ENCODE data around the gene CGRRF1.

CGRRF1 gene

DNA sequence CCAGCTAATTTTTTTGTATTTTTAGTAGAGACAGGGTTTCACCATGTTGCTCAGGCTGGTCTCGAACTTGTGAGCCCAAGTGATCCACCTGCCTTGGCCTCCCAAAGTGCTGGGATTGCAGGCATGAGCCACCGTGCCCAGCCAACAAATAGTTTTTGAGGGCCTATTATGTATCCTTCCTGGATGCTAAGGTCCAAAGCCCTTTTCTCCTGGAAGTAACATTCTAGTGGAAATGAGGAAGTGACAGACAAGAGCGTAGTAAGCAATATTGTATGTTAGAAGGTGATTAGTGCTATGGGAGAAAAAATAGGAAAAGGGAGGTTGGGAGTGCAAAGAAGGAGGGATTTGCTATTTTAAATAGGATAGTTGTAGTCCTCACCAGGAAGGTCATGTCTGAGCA lies 9.0 kb upstream of the CGRRF1 start:
- H3K27me3 Mint-ChIP-seq = no peaks in the 10 kb centered on the region
- H3K36me3 Mint-ChIP-seq (ENCODE audit: low read depth) = no peaks in the 10 kb centered on the region
- H3K9me3 Mint-ChIP-seq = no peaks in the 10 kb centered on the region
- H3K4me1 Mint-ChIP-seq (ENCODE audit: low read depth) = peaks cover 30% of the 10 kb centered on the region
- peak overlapping the region; percentile 90 for H3K27ac Mint-ChIP-seq
- H3K4me3 Mint-ChIP-seq = no peak overlapping the region
- intact Hi-C loops (cut with micrococcal nuclease) = loop anchor here (5.0 kb wide), 1 partner anchor 287 kb away; no protein-coding TSS in a partner anchor

- intact Hi-C loops (cut with micrococcal nuclease) = loop anchor here (5.0 kb wide), 1 partner anchor 286 kb away; no protein-coding TSS in a partner anchor
- Mint-ChIP-seq H3K4me1 (ENCODE audit: low read depth) (peaks cover 30% of the 10 kb centered on the region), H3K27ac (peak overlapping the region; percentile 90), H3K27me3 (no peaks in the 10 kb centered on the region), H3K36me3 (ENCODE audit: low read depth) (no peaks in the 10 kb centered on the region), H3K4me3 (no peak overlapping the region), H3K9me3 (no peaks in the 10 kb centered on the region)
These were observed 8.2 kb upstream of the CGRRF1 start for GRCh38 chr14:54501480-54501879.

DNA sequence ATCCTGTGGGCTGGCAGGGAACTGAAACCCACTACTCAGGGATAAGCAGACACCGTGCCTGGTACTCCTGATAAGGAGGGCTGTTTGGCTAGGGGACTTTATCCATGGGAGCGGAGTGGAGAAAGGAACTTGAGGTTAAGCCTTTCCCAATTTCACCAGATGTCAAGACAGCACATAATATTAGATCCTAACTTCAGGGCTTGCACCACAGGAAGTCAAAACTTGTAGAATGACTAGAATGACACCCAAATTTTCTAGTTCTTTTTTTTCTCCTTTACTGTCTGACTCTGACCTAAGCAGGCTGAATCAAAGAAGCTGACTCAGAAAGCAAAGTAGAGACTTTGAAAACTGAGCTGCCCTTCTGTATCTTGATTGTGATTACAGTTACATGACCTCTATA lies 7.1 kb upstream of the CGRRF1 start:
- Mint-ChIP-seq H3K4me3 (no peak overlapping the region), H3K27ac (peak overlapping the region; percentile 90), H3K4me1 (ENCODE audit: low read depth) (peaks cover 30% of the 10 kb centered on the region), H3K36me3 (ENCODE audit: low read depth) (no peaks in the 10 kb centered on the region), H3K9me3 (no peaks in the 10 kb centered on the region), H3K27me3 (no peaks in the 10 kb centered on the region)
- intact Hi-C loops (cut with micrococcal nuclease) = loop anchor here (5.0 kb wide), 1 partner anchor 285 kb away; no protein-coding TSS in a partner anchor

DNA sequence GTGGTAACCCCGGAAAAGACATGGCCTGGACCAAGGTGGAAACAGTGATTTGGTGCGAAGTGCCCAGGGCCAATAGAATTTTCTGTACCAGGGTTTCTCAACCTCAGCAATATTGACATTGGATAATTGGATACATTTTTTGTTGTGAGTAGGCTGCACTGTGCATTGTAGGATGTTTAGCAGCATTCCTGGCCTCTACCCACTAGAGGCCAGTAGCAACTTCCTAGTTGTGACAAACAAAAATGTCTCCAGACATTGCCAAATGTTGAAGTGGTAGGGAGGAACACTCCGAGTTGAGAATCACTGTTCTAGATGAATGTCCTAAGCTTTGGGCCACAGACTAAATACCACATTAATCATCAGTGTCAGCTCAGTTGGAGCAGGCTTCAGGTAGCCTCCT lies 6.2 kb upstream of the CGRRF1 start:
- intact Hi-C loops (cut with micrococcal nuclease) = loop anchor here (5.0 kb wide), 1 partner anchor 284 kb away; no protein-coding TSS in a partner anchor
- peaks cover 30% of the 10 kb centered on the region for H3K4me1 Mint-ChIP-seq (ENCODE audit: low read depth)
- no peaks in the 10 kb centered on the region for H3K9me3 Mint-ChIP-seq
- H3K36me3 Mint-ChIP-seq (ENCODE audit: low read depth) = no peaks in the 10 kb centered on the region
- no peaks in the 10 kb centered on the region for H3K27me3 Mint-ChIP-seq
- no peak overlapping the region for H3K4me3 Mint-ChIP-seq
- H3K27ac Mint-ChIP-seq = peak overlapping the region; percentile 90

- intact Hi-C loops (cut with micrococcal nuclease) = no loop called here
- no peak overlapping the region for H3K4me3 Mint-ChIP-seq
- H3K36me3 Mint-ChIP-seq (ENCODE audit: low read depth) = peaks cover 38% of the 10 kb centered on the region
- peaks cover 15% of the 10 kb centered on the region for H3K9me3 Mint-ChIP-seq
- H3K27me3 Mint-ChIP-seq = no peaks in the 10 kb centered on the region
- peaks cover 37% of the 10 kb centered on the region for H3K4me1 Mint-ChIP-seq (ENCODE audit: low read depth)
- H3K27ac Mint-ChIP-seq = no peak overlapping the region
These were observed 2.7 kb downstream of the CGRRF1 start for GRCh38 chr14:54512393-54512792.

DNA sequence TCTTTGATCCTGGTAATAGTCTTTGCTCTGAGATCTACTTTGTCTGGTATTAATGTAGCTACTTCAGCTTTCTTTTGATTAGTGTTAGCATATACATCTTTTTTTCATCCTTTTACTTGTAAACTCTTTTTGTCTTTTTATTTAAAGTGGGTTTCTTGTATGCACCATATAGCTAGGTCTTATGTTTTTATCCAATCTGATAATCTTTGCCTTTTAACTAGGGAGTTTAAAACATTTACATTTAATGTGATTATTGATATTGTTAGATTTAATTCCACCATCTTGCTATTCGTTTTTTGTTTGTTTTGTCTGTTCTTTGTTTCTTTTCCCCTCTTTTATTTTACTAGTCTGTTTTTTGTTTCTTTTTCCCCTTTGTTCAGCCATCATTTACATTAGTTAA lies 6.0 kb downstream of the CGRRF1 start:
- no peak overlapping the region for H3K4me3 Mint-ChIP-seq
- intact Hi-C loops (cut with micrococcal nuclease) = no loop called here
- no peak overlapping the region for H3K27ac Mint-ChIP-seq

GRCh38 chr14:54516709-54517108 lies 7.0 kb downstream of the CGRRF1 start:
- intact Hi-C loops (cut with micrococcal nuclease) = no loop called here
- H3K4me3 Mint-ChIP-seq = no peak overlapping the region

More for the DNA sequence above, 6.0 kb downstream of the CGRRF1 start:
- Mint-ChIP-seq H3K9me3 (peaks cover 15% of the 10 kb centered on the region), H3K36me3 (ENCODE audit: low read depth) (peaks cover 41% of the 10 kb centered on the region), H3K4me1 (ENCODE audit: low read depth) (peaks cover 31% of the 10 kb centered on the region), H3K27me3 (no peaks in the 10 kb centered on the region)

DNA sequence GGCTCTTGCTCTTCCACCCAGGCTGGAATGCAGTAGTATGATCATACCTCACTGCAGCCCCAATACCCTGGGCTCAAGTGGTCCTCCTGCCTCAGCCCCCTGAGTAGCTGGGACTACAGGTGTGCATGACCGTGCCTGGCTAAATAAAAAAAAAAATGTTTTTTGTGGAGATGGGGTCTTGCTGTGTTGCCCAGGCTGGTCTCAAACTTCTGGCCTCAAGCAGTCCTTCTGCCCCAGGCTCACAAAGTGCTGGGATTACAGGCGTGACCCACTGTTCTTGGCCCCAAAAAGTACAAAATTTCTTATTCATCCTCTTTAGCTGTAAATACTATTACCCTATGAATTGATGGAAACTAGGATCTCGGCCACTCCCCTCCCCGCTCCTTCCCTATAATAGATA lies 14.7 kb downstream of the CGRRF1 start:
- intact Hi-C loops (cut with micrococcal nuclease) = no loop called here
- Mint-ChIP-seq H3K36me3 (ENCODE audit: low read depth) (peaks cover 48% of the 10 kb centered on the region), H3K4me1 (ENCODE audit: low read depth) (no peaks in the 10 kb centered on the region), H3K27me3 (no peaks in the 10 kb centered on the region), H3K27ac (no peak overlapping the region), H3K9me3 (no peaks in the 10 kb centered on the region), H3K4me3 (no peak overlapping the region)

More at GRCh38 chr14:54516709-54517108, 7.0 kb downstream of the CGRRF1 start:
- Mint-ChIP-seq H3K36me3 (ENCODE audit: low read depth) (peaks cover 41% of the 10 kb centered on the region), H3K9me3 (peaks cover 15% of the 10 kb centered on the region), H3K27me3 (no peaks in the 10 kb centered on the region), H3K4me1 (ENCODE audit: low read depth) (peaks cover 24% of the 10 kb centered on the region), H3K27ac (no peak overlapping the region)

- H3K4me1 Mint-ChIP-seq (ENCODE audit: low read depth) = peaks cover 10% of the 10 kb centered on the region
- H3K27me3 Mint-ChIP-seq = no peaks in the 10 kb centered on the region
- no peaks in the 10 kb centered on the region for H3K9me3 Mint-ChIP-seq
- H3K27ac Mint-ChIP-seq = no peak overlapping the region
- intact Hi-C loops (cut with micrococcal nuclease) = no loop called here
- H3K36me3 Mint-ChIP-seq (ENCODE audit: low read depth) = peaks cover 44% of the 10 kb centered on the region
- H3K4me3 Mint-ChIP-seq = no peak overlapping the region
These were observed 19.3 kb downstream of the CGRRF1 start for GRCh38 chr14:54528973-54529372.

- Mint-ChIP-seq H3K4me1 (ENCODE audit: low read depth) (peaks cover 10% of the 10 kb centered on the region), H3K27me3 (no peaks in the 10 kb centered on the region), H3K4me3 (no peak overlapping the region), H3K9me3 (no peaks in the 10 kb centered on the region), H3K27ac (no peak overlapping the region), H3K36me3 (ENCODE audit: low read depth) (peaks cover 41% of the 10 kb centered on the region)
- intact Hi-C loops (cut with micrococcal nuclease) = no loop called here
These were observed 20.1 kb downstream of the CGRRF1 start for GRCh38 chr14:54529811-54530210.

DNA sequence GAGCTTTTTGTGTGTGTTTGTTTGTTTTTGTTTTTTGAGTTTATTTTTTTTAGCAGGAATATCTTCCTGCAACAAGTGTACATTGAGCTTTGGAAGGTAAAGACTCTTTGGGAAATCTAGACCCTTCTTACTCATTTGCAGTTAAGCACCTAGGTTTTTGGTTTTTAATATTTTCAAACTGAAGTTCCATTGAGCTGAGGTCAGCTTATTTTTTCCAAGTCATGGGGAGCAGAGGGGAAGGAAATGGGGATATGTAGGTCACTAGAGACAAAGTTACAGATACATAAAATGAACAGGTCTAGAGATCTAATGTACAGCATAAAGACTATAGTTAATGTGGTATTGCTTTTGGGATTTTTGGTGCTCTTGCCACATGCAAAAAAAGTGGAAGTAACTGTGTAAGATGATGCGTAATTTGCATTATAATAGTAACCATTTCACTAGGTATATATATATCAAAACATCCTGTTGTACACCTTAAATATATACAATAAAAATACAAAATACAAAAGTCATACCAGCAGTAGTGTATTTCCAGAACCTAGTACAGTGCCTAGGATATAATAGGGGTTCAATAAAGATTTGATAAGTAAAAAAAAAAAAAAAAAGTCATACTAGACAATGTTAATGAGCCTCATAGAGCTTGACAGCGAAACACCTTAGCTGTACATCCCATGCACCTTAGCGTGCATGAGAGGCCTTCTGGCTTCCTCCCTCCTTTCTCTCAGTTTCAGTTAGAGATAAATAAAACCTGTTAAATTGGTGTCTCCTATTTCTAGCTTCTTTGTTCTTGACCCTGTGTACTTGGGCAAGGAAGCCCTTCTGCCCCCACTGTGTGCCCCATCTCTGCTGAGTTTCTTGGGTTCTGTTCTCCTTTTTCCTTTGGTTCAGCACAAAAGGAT lies 22.7 kb downstream of the CGRRF1 start:
- Mint-ChIP-seq H3K27ac (no peak overlapping the region), H3K27me3 (no peaks in the 10 kb centered on the region), H3K4me1 (ENCODE audit: low read depth) (peaks cover 10% of the 10 kb centered on the region), H3K4me3 (no peak overlapping the region), H3K9me3 (no peaks in the 10 kb centered on the region), H3K36me3 (ENCODE audit: low read depth) (peaks cover 33% of the 10 kb centered on the region)
- intact Hi-C loops (cut with micrococcal nuclease) = no loop called here

DNA sequence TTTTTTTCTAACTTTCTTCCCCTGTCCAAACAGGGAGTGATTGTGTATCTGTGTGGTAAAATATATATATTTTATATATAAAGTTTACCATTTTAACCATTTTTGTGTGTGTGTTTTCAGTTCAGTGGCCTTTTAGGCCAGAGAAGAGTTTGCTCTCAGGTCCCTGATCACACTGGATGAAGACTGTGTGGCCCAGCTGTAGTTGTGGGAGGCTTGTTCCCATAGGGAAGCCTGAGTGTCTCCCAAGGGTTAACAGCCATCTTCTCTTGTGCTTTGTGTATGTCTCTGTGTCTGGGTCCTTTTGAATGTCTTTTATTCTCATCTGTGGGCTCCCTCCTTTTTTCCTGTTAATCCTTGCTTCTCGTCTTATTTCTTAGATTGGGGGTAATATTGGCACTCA lies 23.4 kb downstream of the CGRRF1 start:
- Mint-ChIP-seq H3K27ac (no peak overlapping the region), H3K27me3 (no peaks in the 10 kb centered on the region), H3K9me3 (no peaks in the 10 kb centered on the region), H3K4me1 (ENCODE audit: low read depth) (peaks cover 10% of the 10 kb centered on the region), H3K4me3 (no peak overlapping the region), H3K36me3 (ENCODE audit: low read depth) (peaks cover 33% of the 10 kb centered on the region)
- intact Hi-C loops (cut with micrococcal nuclease) = no loop called here

DNA sequence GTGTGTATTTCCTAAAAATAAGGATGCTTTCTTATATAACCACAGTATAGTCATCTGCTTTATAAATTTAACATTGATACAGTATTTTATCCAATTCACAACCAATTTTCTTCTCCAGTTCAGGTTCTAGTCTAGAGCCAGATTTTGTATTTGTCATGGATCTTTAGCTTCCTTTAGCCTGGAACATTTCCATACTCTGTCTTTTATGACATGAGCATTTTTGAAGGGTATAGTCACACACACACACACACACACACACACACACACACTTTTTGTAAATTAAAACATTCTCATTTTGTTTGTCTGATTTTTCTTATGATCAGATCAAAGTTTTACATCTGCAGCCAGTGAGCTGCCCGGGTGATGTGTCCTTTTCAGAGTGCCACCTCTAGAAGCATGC lies 25.4 kb downstream of the CGRRF1 start:
- intact Hi-C loops (cut with micrococcal nuclease) = no loop called here
- Mint-ChIP-seq H3K4me1 (ENCODE audit: low read depth) (peaks cover 10% of the 10 kb centered on the region), H3K4me3 (no peak overlapping the region), H3K9me3 (no peaks in the 10 kb centered on the region), H3K36me3 (ENCODE audit: low read depth) (peaks cover 44% of the 10 kb centered on the region), H3K27ac (no peak overlapping the region), H3K27me3 (no peaks in the 10 kb centered on the region)

GRCh38 chr14:54535646-54536045 lies 25.9 kb downstream of the CGRRF1 start:
- intact Hi-C loops (cut with micrococcal nuclease) = no loop called here
- Mint-ChIP-seq H3K4me3 (no peak overlapping the region), H3K27me3 (no peaks in the 10 kb centered on the region), H3K9me3 (no peaks in the 10 kb centered on the region), H3K4me1 (ENCODE audit: low read depth) (peaks cover 10% of the 10 kb centered on the region), H3K27ac (no peak overlapping the region), H3K36me3 (ENCODE audit: low read depth) (peaks cover 47% of the 10 kb centered on the region)

All from dendritic cell treated with granulocyte-macrophage colony-stimulating factor and Interleukin-4, amounts not matched to agents 40 ng/mL and 50 ng/mL, for 4 days (primary cell).